Mesothelial cell of epicardium (in vitro differentiated cells): ENCODE data around the gene CTDSP1. TPM values are rescaled to one million over a fixed set of nuclear protein-coding genes. Genes with fewer than 3 reads are reported as not detected.

ENCODE experiments used
- DNase-seq, 2 experiments: peaks; one replicate each; pipeline ENCODE4 v3.0.0; 2021; ENCODE audit warnings: low spot score in 2 of 2; ENCODE audit not compliant: unreplicated experiment in 2 of 2
- H3K27ac Mint-ChIP-seq: 2 replicates; pipeline ENCODE4 v1.8.0; 2021; ENCODE audit warnings: mixed read lengths
- H3K27me3 Mint-ChIP-seq: 2 replicates; pipeline ENCODE4 v1.8.0; 2021; ENCODE audit warnings: low read depth, mixed read lengths
- H3K36me3 Mint-ChIP-seq: 2 replicates; pipeline ENCODE4 v1.8.0; 2021; ENCODE audit warnings: mixed read lengths
- H3K4me1 Mint-ChIP-seq: 2 replicates; pipeline ENCODE4 v1.8.0; 2021; ENCODE audit warnings: mixed read lengths
- H3K4me3 Mint-ChIP-seq: 2 replicates; pipeline ENCODE4 v1.8.0; 2021; ENCODE audit warnings: mild to moderate bottlenecking, moderate library complexity, mixed read lengths
- H3K9me3 Mint-ChIP-seq: 2 replicates; pipeline ENCODE4 v1.8.0; 2021; ENCODE audit warnings: mixed read lengths
- total RNA-seq: library from RNA; stranded (reverse); gene quantifications from 3 replicates; pipeline ENCODE4 v1.2.1, GENCODE V29; 2021
- TF ChIP-seq, protein P1 (sequence below): fragments of 200-600 bp; sonication (generic); IDR thresholded peaks from one replicate; pipeline ENCODE4 v1.5.0; 2021; ENCODE audit warnings: antibody characterized with exemption; ENCODE audit not compliant: unreplicated experiment

CTDSP1 gene
- total RNA-seq, 1 donor from 2014 or later: 134 TPM

DNA sequence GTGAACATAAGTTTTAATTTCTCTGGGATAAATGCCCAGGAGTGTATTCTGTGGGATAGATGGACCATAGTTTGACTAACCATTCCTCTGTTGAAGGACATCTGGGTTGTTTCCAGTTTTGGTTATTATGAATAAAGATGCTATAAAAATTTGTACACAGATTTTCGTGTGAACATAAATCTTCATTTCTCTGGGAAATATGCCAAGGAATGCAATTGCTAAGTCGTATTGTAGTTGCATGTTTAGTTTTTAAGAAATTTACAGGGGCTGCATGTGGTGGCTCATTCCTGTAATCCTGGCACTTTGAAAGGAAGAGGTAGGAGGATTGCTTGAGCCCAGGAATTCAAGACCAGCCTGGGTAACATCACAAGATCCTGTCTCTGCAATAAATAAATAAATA, 24.5 kb upstream of the CTDSP1 start:
- Mint-ChIP-seq H3K36me3 (no peaks in the 10 kb centered on the region), H3K27me3 (peaks cover 5% of the 10 kb centered on the region), H3K9me3 (no peaks in the 10 kb centered on the region), H3K4me3 (no peak overlapping the region), H3K4me1 (peaks cover 7% of the 10 kb centered on the region), H3K27ac (peak overlapping the region; percentile 92)
- no peak for DNase-seq
- TF ChIP-seq, protein P1, sequence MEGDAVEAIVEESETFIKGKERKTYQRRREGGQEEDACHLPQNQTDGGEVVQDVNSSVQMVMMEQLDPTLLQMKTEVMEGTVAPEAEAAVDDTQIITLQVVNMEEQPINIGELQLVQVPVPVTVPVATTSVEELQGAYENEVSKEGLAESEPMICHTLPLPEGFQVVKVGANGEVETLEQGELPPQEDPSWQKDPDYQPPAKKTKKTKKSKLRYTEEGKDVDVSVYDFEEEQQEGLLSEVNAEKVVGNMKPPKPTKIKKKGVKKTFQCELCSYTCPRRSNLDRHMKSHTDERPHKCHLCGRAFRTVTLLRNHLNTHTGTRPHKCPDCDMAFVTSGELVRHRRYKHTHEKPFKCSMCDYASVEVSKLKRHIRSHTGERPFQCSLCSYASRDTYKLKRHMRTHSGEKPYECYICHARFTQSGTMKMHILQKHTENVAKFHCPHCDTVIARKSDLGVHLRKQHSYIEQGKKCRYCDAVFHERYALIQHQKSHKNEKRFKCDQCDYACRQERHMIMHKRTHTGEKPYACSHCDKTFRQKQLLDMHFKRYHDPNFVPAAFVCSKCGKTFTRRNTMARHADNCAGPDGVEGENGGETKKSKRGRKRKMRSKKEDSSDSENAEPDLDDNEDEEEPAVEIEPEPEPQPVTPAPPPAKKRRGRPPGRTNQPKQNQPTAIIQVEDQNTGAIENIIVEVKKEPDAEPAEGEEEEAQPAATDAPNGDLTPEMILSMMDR: no peak

DNA sequence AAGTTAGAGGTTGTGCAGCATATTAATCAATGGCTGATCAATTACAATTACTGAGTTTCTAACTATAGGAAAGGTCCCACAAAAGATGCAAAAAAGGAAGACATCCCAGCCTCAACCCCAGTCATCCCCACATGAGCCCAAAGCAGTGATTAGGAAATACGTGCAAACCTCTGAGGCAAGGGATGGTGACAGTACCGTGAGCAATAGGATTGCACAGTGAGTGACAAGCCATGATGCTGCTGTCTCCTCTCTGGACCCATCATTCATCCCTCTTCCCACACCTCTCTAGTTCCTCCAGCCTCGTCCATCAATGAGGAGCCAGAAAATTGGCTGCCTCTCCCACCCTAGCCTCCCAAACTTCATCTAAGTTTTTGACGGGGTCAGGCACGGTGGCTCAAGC, 21.6 kb upstream of the CTDSP1 start:
- Mint-ChIP-seq H3K4me3 (no peak overlapping the region), H3K27me3 (peaks cover 7% of the 10 kb centered on the region), H3K36me3 (no peaks in the 10 kb centered on the region), H3K4me1 (peaks cover 5% of the 10 kb centered on the region), H3K9me3 (no peaks in the 10 kb centered on the region), H3K27ac (no peak overlapping the region)
- TF ChIP-seq, protein P1: no peak
- no peak for DNase-seq

DNA sequence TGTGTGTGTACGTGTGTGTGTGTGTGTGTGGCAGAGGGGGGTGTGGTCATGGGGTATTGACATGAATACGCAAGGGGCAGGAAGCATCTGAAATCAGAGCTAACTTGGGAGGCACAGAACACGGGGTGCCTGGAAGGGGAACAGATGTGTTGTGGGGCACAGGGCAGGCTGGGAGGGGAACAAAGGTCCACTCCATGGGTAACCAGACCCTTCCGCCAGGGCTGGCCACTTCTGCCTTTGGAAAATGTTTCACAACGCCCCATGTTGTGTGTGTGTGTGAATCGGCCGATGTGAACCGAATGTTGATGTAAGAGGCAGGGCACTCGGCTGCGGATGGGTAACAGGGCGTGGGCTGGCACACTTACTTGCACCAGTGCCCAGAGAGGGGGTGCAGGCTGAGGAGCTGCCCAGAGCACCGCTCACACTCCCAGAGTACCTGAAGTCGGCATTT, 17.7 kb upstream of the CTDSP1 start, which contains the start of gene SLC11A1:
Gene SLC11A1 (plus strand): TSS at position 358 of the 451 bp plus-strand sequence. CDS start 96 bp downstream, outside the sequence.
- Mint-ChIP-seq H3K27ac (no peak within 1 kb of the TSS), H3K4me1 (no peaks in the 10 kb centered on the region), H3K36me3 (no peaks in the 10 kb centered on the region), H3K4me3 (no peak within 1 kb of the TSS), H3K9me3 (no peaks in the 10 kb centered on the region), H3K27me3 (peaks cover 12% of the 10 kb centered on the region)
- no peak for DNase-seq
- TF ChIP-seq, protein P1: no peak

DNA sequence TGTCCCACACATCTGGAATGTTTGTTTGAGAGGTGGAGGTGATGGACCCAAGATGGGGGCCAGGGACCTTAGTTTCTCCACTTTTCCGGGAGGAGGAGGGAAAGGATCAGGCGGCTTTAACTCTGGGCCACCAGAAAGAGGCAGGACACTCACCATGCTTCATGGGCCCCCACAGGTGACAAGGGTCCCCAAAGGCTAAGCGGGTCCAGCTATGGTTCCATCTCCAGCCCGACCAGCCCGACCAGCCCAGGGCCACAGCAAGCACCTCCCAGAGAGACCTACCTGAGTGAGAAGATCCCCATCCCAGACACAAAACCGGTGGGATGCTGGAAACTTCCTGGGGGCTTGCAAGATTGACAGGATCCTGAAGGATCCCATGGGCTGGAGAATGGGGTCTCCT, 16.9 kb upstream of the CTDSP1 start:
- H3K27ac Mint-ChIP-seq: no peak overlapping the region
- peaks cover 5% of the 10 kb centered on the region for H3K4me1 Mint-ChIP-seq
- TF ChIP-seq, protein P1: no peak
- H3K9me3 Mint-ChIP-seq: no peaks in the 10 kb centered on the region
- no peaks in the 10 kb centered on the region for H3K36me3 Mint-ChIP-seq
- no peak for DNase-seq
- peaks cover 13% of the 10 kb centered on the region for H3K27me3 Mint-ChIP-seq
- no peak overlapping the region for H3K4me3 Mint-ChIP-seq

DNA sequence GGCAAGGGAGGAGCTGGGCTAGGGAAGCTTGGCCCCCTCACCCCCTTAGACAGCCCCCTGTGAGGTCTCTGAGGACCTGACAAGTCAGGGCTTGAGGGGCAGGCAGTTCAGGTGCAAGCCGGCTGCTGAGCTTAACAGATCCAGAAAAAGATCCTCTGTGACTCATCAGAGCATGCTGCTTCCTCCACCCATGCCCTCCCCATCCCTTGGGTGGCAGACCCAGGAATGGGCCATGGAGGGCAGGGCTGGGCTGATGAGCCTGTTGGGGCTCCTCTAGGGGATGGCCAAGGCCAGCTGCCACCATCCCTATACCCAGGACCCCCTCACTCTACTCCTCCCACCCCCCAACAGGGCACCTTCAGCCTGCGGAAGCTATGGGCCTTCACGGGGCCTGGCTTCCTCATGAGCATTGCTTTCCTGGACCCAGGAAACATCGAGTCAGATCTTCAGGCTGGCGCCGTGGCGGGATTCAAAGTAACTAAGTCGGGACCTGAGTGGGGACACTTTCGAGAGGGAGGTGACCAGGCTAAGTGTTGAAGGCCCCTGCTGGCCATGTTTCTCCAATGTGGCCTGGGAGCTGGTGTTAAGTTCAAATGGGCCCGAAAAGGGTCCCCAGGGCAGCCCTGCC, 15.7 kb upstream of the CTDSP1 start:
- no peaks in the 10 kb centered on the region for H3K36me3 Mint-ChIP-seq
- TF ChIP-seq, protein P1: no peak
- peaks cover 5% of the 10 kb centered on the region for H3K4me1 Mint-ChIP-seq
- DNase-seq: no peak
- H3K27me3 Mint-ChIP-seq: peaks cover 11% of the 10 kb centered on the region
- H3K27ac Mint-ChIP-seq: no peak overlapping the region
- no peak overlapping the region for H3K4me3 Mint-ChIP-seq
- no peaks in the 10 kb centered on the region for H3K9me3 Mint-ChIP-seq
